Ureter (tissue), 1 donor: ENCODE data around the gene SMOC2. TPM values are rescaled to one million over a fixed set of nuclear protein-coding genes. Genes with fewer than 3 reads are reported as not detected.

Experiments used
- DNase-seq: peaks from one replicate; pipeline ENCODE4 v3.0.0-alpha.2; 2020; ENCODE audit warnings: low spot score
- total RNA-seq: library from RNA; stranded (reverse); gene quantifications from one replicate; pipeline ENCODE4 v1.2.4, GENCODE V29; 2023
- donor health status: DM: yes; HTN: yes; CAD: no.

SMOC2 gene
- 26.1 TPM for total RNA-seq

GRCh38 chr6:168440520-168441433 is at the start of gene SMOC2:
SMOC2 (plus strand) TSS chr6:168441184; CDS start chr6:168441371, 187 bp downstream.
- no peak for DNase-seq

GRCh38 chr6:168393126-168393870 is 47.7 kb upstream of the SMOC2 start:
- DNase-seq, result no peak

GRCh38 chr6:168394606-168395005 is 46.4 kb upstream of the SMOC2 start:
- DNase-seq, result no peak

- no peak for DNase-seq
Measured at GRCh38 chr6:168395983-168396382, 45.0 kb upstream of the SMOC2 start.

- DNase-seq, result no peak
Measured at GRCh38 chr6:168396561-168396960, 44.4 kb upstream of the SMOC2 start.

GRCh38 chr6:168397012-168397411 is 44.0 kb upstream of the SMOC2 start:
- no peak for DNase-seq

GRCh38 chr6:168400037-168400436 is 40.9 kb upstream of the SMOC2 start:
- DNase-seq, result no peak

GRCh38 chr6:168403370-168404005 is 37.5 kb upstream of the SMOC2 start:
- no peak for DNase-seq

GRCh38 chr6:168404560-168404959 is 36.4 kb upstream of the SMOC2 start:
- DNase-seq, result no peak

- no peak for DNase-seq
Measured at GRCh38 chr6:168407842-168408241, 33.1 kb upstream of the SMOC2 start.

GRCh38 chr6:168408504-168409136 is 32.4 kb upstream of the SMOC2 start:
- DNase-seq, result no peak

- no peak for DNase-seq
Measured at GRCh38 chr6:168410035-168410434, 30.9 kb upstream of the SMOC2 start.

GRCh38 chr6:168410554-168411011 is 30.4 kb upstream of the SMOC2 start:
- no peak for DNase-seq

- no peak for DNase-seq
Measured at GRCh38 chr6:168411130-168411529, 29.9 kb upstream of the SMOC2 start.

- DNase-seq, result no peak
Measured at GRCh38 chr6:168411793-168412192, 29.2 kb upstream of the SMOC2 start.

- DNase-seq, result no peak
Measured at GRCh38 chr6:168412456-168412855, 28.5 kb upstream of the SMOC2 start.

- no peak for DNase-seq
Measured at GRCh38 chr6:168413018-168413720, 27.8 kb upstream of the SMOC2 start.

GRCh38 chr6:168413856-168414255 is 27.1 kb upstream of the SMOC2 start:
- no peak for DNase-seq

- DNase-seq, result no peak
Measured at GRCh38 chr6:168414336-168415097, 26.5 kb upstream of the SMOC2 start.
